GM13976 (cell line): ENCODE results near the gene ARL4C.

Source experiments
- DNase-seq: peaks from one replicate; pipeline ENCODE4 v3.0.0; 2012; ENCODE audit warnings: low spot score
- in situ Hi-C: fragments of 300-500 bp; cut with MboI; formaldehyde crosslinking; loops from one replicate; pipeline ENCODE4 v1.12.0; 2022; ENCODE audit warnings: low sequenced_read_pairs, mixed read lengths, inconsistent platforms; ENCODE audit not compliant: unreplicated experiment
- TF ChIP-seq, protein P1 (sequence below): IDR thresholded peaks from 2 replicates; pipeline ENCODE4 v1.5.1; 2012; ENCODE audit warnings: borderline replicate concordance, mild to moderate bottlenecking; ENCODE audit not compliant: insufficient read depth; ENCODE audit errors: extremely low read depth, missing control alignments, control extremely low read depth

Gene ARL4C

DNA sequence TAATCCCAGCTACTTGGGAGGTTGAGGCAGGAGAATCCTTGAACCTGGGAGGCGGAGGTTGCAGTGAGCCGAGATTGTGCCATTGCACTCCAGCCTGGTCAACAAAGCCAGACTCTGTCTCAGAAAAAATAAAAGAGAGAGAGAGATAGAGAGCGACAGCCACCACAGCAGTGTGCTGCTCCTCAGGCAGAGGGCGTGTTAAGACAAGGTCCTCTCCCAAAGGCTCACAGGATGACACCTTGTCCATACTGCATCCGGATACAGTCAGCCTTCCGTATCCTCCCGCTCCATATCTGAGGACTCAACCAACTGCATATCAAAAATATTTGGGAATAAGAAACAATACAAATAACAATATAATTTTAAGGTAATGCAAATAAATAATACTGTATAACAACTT, 20.1 kb downstream of the ARL4C start:
- in situ Hi-C loops: no loop called here
- no peak for DNase-seq
- TF ChIP-seq, protein P1, sequence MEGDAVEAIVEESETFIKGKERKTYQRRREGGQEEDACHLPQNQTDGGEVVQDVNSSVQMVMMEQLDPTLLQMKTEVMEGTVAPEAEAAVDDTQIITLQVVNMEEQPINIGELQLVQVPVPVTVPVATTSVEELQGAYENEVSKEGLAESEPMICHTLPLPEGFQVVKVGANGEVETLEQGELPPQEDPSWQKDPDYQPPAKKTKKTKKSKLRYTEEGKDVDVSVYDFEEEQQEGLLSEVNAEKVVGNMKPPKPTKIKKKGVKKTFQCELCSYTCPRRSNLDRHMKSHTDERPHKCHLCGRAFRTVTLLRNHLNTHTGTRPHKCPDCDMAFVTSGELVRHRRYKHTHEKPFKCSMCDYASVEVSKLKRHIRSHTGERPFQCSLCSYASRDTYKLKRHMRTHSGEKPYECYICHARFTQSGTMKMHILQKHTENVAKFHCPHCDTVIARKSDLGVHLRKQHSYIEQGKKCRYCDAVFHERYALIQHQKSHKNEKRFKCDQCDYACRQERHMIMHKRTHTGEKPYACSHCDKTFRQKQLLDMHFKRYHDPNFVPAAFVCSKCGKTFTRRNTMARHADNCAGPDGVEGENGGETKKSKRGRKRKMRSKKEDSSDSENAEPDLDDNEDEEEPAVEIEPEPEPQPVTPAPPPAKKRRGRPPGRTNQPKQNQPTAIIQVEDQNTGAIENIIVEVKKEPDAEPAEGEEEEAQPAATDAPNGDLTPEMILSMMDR: no peak

DNA sequence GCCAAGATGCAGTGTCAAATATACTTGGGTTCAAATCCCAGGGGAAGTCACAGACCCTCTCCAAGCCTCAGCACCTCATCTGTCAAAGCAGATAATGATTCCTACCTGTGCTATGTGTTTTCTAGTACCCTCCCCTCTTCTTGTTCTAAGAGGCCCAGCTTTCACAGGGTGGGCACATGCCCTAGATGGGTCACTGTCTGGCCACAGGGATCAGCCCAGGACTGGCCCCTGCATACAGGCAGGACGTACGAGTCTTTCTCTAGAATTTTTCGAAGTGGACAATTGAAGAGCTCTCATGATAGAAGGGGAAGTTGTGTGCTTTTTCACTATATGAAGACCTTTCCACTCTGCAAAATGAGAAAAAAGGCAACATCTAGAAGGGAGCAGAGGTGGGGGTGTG, 22.2 kb downstream of the ARL4C start:
- TF ChIP-seq, protein P1: no peak
- no peak for DNase-seq
- in situ Hi-C loops: no loop called here

DNA sequence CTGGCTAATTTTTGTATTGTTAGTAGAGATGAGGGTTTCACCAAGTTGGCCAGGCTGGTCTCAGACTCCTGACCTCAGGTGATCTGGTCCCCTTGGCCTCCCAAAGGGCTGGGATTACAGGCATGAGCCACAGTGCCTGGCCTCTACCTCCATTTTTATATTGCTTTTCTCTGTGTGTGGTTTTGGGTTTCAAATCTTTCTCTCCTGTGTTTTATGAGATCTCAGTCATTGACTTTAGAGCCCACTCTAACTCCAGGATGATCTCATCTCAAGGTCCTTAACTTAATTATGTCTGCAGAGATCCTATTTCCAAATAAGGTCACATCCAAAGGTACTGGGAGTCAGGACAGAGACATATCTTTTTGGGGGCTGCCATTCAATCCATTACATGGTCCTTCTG, 24.7 kb downstream of the ARL4C start:
- TF ChIP-seq, protein P1: no peak
- no peak for DNase-seq
- in situ Hi-C loops: no loop called here

DNA sequence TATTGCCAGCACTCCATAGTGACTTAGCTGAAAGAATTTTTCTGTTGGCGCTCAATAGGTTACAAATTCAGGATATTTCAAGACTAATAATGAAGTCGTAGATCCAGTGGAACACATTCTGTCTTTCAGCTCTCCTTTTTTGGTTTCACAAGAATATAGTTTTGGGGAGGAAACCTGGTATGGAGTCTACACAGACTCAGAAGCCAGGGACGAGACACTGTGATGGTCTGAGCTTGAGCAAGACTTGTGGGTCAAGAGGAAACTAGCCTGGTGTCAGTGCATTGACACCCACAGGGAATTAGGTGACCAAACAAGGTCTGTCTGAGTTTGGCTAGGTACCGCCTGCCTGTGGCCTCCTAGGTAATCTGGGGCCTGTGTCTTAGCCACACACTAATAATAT, 26.9 kb downstream of the ARL4C start:
- TF ChIP-seq, protein P1: no peak
- in situ Hi-C loops: no loop called here
- no peak for DNase-seq

DNA sequence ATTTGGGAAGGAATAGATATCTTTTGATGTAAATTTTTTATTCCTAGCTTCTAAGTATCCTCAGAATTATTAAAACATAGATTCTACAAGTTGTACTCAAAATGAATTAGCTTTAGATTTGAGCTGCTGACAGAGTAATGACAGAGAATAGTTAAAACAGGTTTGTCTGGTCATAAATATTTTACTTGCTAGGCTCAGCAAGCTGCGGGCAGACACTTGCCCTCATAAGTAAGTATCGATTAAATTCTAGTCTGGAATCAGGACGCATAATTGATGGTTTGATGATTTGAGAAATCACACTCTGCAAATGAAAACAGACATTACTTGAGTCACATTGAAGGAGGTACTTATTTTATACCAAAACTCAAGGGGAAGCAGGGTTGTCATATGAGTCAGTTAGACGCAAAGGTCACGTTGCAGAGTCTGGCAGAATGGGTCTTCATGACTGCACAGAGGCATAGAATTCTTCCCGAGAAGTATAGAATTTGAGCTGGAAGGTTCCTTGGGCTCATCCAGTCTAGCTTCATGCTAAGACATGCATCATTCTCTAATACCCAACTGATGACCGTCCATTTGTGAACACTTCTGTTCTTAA, 27.5 kb downstream of the ARL4C start:
- DNase-seq: no peak
- TF ChIP-seq, protein P1: no peak
- in situ Hi-C loops: no loop called here

DNA sequence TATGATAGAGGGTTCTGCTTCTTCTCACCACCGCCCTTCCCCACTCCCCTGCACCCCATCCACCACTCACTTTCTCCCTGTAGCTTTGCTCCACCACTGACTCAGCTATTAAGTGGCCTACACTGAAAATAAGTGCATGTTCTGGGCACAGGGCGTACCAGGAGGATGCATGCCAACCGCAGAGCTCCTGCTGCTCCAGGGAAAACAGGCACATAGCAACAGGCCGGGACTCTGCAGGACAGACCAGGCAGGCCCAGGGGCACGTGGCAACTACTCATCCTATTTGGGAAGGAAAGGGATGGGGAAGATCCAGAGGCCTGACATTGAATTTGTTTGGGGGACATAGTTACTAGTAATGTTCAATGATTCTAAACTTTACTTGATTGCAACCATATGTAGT, 28.4 kb downstream of the ARL4C start:
- in situ Hi-C loops: no loop called here
- TF ChIP-seq, protein P1: no peak

More for the DNA sequence above, 28.4 kb downstream of the ARL4C start:
- no peak for DNase-seq
